Measurements from ENCODE around the gene STPG3. TPM values are rescaled to one million over a fixed set of nuclear protein-coding genes. Genes with fewer than 3 reads are reported as not detected.

Gene STPG3
- total and polyA plus RNA-seq, 2 of the 8 experiments (the other 6 are each of a cell fraction or from before 2014, with no cell fraction given) = not detected

DNA sequence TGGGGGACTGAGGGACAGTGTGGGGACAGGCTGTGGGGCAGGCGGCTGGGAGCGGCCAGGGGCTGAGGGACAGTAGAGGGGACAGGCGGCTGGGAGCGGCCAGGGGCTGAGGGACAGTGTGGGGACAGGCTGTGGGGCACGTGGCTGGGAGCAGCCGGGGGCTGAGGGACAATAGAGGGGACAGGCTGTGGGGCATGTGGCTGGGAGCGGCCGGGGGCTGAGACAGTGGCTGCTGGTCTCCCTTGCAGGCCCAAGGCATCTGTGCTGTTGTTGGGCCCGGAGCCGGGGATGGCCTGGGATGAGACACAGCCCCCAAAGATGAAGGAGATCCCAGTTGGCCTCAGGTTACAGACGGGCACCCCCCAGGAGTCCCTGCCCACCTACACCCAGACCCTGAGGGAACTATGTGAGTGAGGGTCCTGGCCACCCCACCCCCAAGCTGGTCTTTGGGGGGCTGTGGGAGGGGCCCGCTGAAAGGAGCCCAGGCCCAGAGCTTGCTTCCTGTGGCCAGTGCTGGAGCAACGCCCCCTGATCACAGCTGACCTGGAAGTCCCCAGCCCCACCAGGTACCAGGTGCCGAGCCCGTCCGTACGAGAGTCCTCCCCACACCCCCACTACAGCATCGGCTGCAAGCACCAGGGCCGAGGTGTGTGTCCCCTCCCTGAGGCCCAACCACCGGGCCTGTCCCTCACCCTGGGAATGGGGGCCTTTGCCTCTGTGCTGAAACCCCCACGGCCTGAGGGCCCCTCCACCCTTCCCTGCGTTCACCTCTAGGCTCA is 593 bp downstream of the STPG3 start:
- 0 out of 2 replicates have a peak overlapping the region, but pooled peaks have one; percentile 44 for H2BK5ac ChIP-seq (ENCODE audit: low read depth, low read length)
- FAIRE-seq = no peak
- WGBS, 2 experiments (ENCODE audit: extremely low coverage in 1 of 2, insufficient coverage in 1 of 2, insufficient read length in 1 of 2, insufficient replicate concordance in 2 of 2, low coverage in 1 of 2, low lambda C conversion rate in 2 of 2, missing lambda C conversion rate in 1 of 2) = 94% methylated on average over 17 of the region's 22 CpGs; no CpG with 5 or more reads in 1 of the 2 experiments

More for the DNA sequence above, 593 bp downstream of the STPG3 start:
- no peak overlapping the region for H3K18ac ChIP-seq (ENCODE audit: extremely low read depth, low read length)
- no peak overlapping the region for H2BK12ac ChIP-seq (ENCODE audit: low read depth, low read length)
- H3K14ac ChIP-seq (ENCODE audit: insufficient read length) = no peak overlapping the region
- peaks cover 0 to 21% (median 16%) of the 10 kb centered on the region in 4 experiments; a peak in 5 of 7 replicates for H3K4me1 ChIP-seq (replicated peaks in 1 of 4; ENCODE audit: control insufficient read depth in 3 of 4, insufficient read depth in 4 of 4, low read length in 3 of 4)
- no peaks in the 10 kb centered on the region for H3K9me3 ChIP-seq (ENCODE audit: insufficient read depth in 2 of 2, low read depth in 1 of 2, low read length in 1 of 2)
- H3K4me3 ChIP-seq (ENCODE audit: extremely low read depth in 1 of 4, insufficient read depth in 2 of 4, low read depth in 3 of 4, low read length in 4 of 4) = no peak overlapping the region
- 0 out of 4 replicates have a peak overlapping the region, but pooled peaks of 1 of the 2 experiments have one; percentile 28 for H3K4me2 ChIP-seq (ENCODE audit: insufficient read depth in 1 of 2, low read depth in 2 of 2, low read length in 2 of 2)
- TF ChIP-seq CBX5 (IDR thresholded peaks at IDR 0.05; ENCODE audit: low read depth, low read length) (no peak), SRF (IDR thresholded peaks at IDR 0.05; ENCODE audit: low read depth, low read length) (no peak), SAP30 (IDR thresholded peaks at IDR 0.05; ENCODE audit: insufficient read depth, insufficient replicate concordance, low read length) (no peak)
- H2BK15ac ChIP-seq (ENCODE audit: low read length) = no peak overlapping the region; the same call in 1 of the 2 replicates
- peaks cover 0 to 7% (median 0%) of the 10 kb centered on the region in 4 experiments; a peak in 3 of 7 replicates for H3K27me3 ChIP-seq (replicated peaks in 1 of 4; ENCODE audit: control insufficient read depth in 3 of 4, extremely low read depth in 1 of 4, insufficient read depth in 3 of 4, low read length in 3 of 4)
- H2BK20ac ChIP-seq (ENCODE audit: low read length) = no peak overlapping the region
- no peak overlapping the region for H2AFZ ChIP-seq (ENCODE audit: low read length)
- no peak overlapping the region for H4K5ac ChIP-seq (ENCODE audit: insufficient read length, low read depth, low read length)
- no peak overlapping the region for H3K23ac ChIP-seq (ENCODE audit: insufficient read length)
- H3K9ac ChIP-seq (replicated peaks in 1 of 4; ENCODE audit: extremely low read depth in 1 of 4, low read depth in 3 of 4, low read length in 3 of 4) = no peak overlapping the region
- peak overlapping the region; percentile 74; the same call in 1 of the 2 replicates for H4K8ac ChIP-seq (ENCODE audit: extremely low read depth, insufficient read depth, low read length)
- CTCF ChIA-PET (ENCODE audit: partially characterized antibody) = interaction anchor here (0.7 to 1.3 kb wide), 6 partner anchors 9 to 57 kb away, joined by 3 to 4 read pairs (median 3); partner anchors contain the start of gene TOR4A
- H3K23me2 ChIP-seq (ENCODE audit: low read depth, low read length) = peaks cover 14% of the 10 kb centered on the region; the same call in 1 of the 2 replicates
- H3K27ac ChIP-seq (ENCODE audit: low read depth, low read length) = no peak overlapping the region
- peaks cover 0 to 11% of the 10 kb centered on the region in 2 experiments; a peak in 2 of 4 replicates for H3K79me2 ChIP-seq (ENCODE audit: control insufficient read depth in 1 of 2, insufficient read depth in 2 of 2, low read length in 2 of 2)
- H3K56ac ChIP-seq (replicated peaks; ENCODE audit: insufficient read length, low read depth, low read length) = no peak overlapping the region
- no peak overlapping the region for H2BK120ac ChIP-seq (replicated peaks; ENCODE audit: low read depth, low read length)
- H4K20me1 ChIP-seq (replicated peaks in 1 of 2; ENCODE audit: control insufficient read depth in 1 of 2, insufficient read depth in 2 of 2, low read length in 2 of 2) = peaks cover 0 to 4% of the 10 kb centered on the region in 2 experiments
- no peak overlapping the region for H4K91ac ChIP-seq (replicated peaks; ENCODE audit: insufficient read length, low read length)
- peaks cover 0 to 5% (median under 1%) of the 10 kb centered on the region in 4 experiments; a peak in 1 of 8 replicates for H3K36me3 ChIP-seq (ENCODE audit: control insufficient read depth in 2 of 4, insufficient read depth in 4 of 4, low read length in 3 of 4)
- peak overlapping the region; percentile 85 for H3K4ac ChIP-seq (replicated peaks; ENCODE audit: insufficient read length, low read depth, low read length)
- H3K79me1 ChIP-seq (ENCODE audit: low read depth, low read length) = peaks cover 8% of the 10 kb centered on the region
- 0 out of 2 replicates have a peak overlapping the region, but pooled peaks have one; percentile 83 for H2AK5ac ChIP-seq (ENCODE audit: low read depth, low read length)
- POLR2A ChIA-PET (ENCODE audit: partially characterized antibody) = interaction anchor here (47.8 to 69.9 kb wide), 2 partner anchors 5 to 17 kb away, joined by 1462 read pairs; partner anchors contain the start of genes CYSRT1, NDOR1, NELFB and RNF208
- no peak for DNase-seq (ENCODE audit: low read depth in 1 of 2, low spot score in 2 of 2)

Data from H1 (cell line).